ENCODE measurements around the gene FCRL2.

DNA sequence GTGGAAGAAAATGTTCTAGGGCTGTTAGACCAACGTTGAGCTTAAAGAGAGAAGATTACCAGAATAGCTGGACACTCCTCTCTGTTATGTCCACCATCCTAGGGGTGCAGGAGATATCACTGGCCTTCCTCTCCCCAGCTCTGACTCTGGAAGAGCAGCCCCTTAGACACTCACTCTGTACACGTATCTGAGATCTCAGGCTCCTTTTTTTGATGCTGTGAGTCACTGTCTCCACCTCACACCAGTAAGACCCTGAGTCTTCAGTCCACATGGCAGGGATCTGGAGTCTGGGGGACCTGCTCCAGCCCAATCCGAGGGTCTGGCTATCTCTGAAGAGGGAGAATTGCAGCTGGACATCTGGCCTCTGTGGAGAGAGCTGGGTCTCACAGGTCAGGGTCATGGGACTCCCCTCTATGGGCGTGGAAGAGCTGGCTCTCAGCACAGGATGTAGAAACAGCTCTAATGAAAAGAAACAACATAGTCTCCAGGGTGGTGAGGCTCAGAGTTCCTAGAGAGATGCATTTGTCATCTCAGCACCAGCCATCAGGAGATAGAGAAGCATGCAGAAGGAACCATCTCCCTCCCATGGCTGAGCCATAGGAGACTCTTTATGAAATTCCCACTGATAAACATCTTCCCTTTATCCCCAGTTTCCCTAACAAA lies 79.8 kb downstream of the FCRL2 start:
- no peak for TF ChIP-seq SUZ12 (IDR thresholded peaks at IDR 0.05; ENCODE audit: extremely low read depth, insufficient read depth, insufficient read length)
- no peak for TF ChIP-seq YY1 (IDR thresholded peaks at IDR 0.05; ENCODE audit: insufficient read depth, insufficient read length)

All from NT2/D1 (cell line).